Large intestine (tissue), 12 donors: Measurements from ENCODE around the gene SCCPDH. TPM values are rescaled to one million over a fixed set of nuclear protein-coding genes. Genes with fewer than 3 reads are reported as not detected.

ENCODE experiments used
- DNase-seq, 2 donors: peaks; one replicate each; pipeline versions ENCODE4 v3.0.0 to v3.0.0-alpha.2; 2013
- H3K27ac ChIP-seq: one replicate; pipeline ENCODE4 v1.5.1; 2013; ENCODE audit warnings: low read length
- H3K27me3 ChIP-seq: 2 replicates; pipeline ENCODE4 v1.6.1; 2013; ENCODE audit warnings: low read length; ENCODE audit not compliant: control insufficient read depth, insufficient read depth
- H3K36me3 ChIP-seq: 2 replicates; pipeline ENCODE4 v1.6.1; 2013; ENCODE audit warnings: low read length; ENCODE audit not compliant: control insufficient read depth, insufficient read depth
- H3K4me1 ChIP-seq: one replicate; pipeline ENCODE4 v1.6.1; 2013; ENCODE audit warnings: low read length; ENCODE audit not compliant: control insufficient read depth, insufficient read depth
- H3K4me3 ChIP-seq: one replicate; pipeline ENCODE4 v1.5.1; 2013; ENCODE audit warnings: low read length
- H3K9me3 ChIP-seq: one replicate; pipeline ENCODE4 v1.6.1; 2013; ENCODE audit warnings: mild to moderate bottlenecking, low read depth, low read length, moderate library complexity; ENCODE audit not compliant: control insufficient read depth
- WGBS: methylation state at CpG from one replicate; pipeline ENCODE4 v1.1.5; 2013; ENCODE audit warnings: low lambda C conversion rate; ENCODE audit not compliant: insufficient coverage; 5-methylcytosine and 5-hydroxymethylcytosine counted together
- long read RNA-seq, 11 donors: transcript quantifications; one replicate each; lab custom pipeline, GENCODE V29; 2026
- polyA plus RNA-seq: library from polyadenylated mRNA; unstranded; fragments of 120-200 nt; gene quantifications from one replicate; pipeline ENCODE4 v1.2.1, GENCODE V29; 2013

The SCCPDH gene
- 44.3 TPM for polyA plus RNA-seq
- long read RNA-seq, donor 1, transcript SCCPDH-201 (12 exons, 2,503 nt), result major isoform, 18 of 18 reads
- long read RNA-seq, donor 1, partial matches to known transcripts, result 0 of 18 reads
- long read RNA-seq, donor 1, other reads (novel, unspliced or antisense), result 0 of 18 reads
- long read RNA-seq, donor 2, transcript SCCPDH-201 (12 exons, 2,503 nt), result major isoform, 52 of 84 reads
- long read RNA-seq, donor 2, partial matches to known transcripts, result 32 of 84 reads
- long read RNA-seq, donor 2, other reads (novel, unspliced or antisense), result 0 of 84 reads
- long read RNA-seq, donor 3, result 0 reads
- long read RNA-seq, donor 4, partial matches to known transcripts, result 5 of 8 reads
- long read RNA-seq, donor 4, other reads (novel, unspliced or antisense), result 0 of 8 reads
- long read RNA-seq, donor 5, transcript SCCPDH-201 (12 exons, 2,503 nt), result major isoform, 24 of 30 reads
- long read RNA-seq, donor 5, partial matches to known transcripts, result 6 of 30 reads
- long read RNA-seq, donor 5, other reads (novel, unspliced or antisense), result 0 of 30 reads
- long read RNA-seq, donor 6, transcript SCCPDH-201 (12 exons, 2,503 nt), result major isoform, 39 of 55 reads
- long read RNA-seq, donor 6, partial matches to known transcripts, result 16 of 55 reads
- long read RNA-seq, donor 6, other reads (novel, unspliced or antisense), result 0 of 55 reads
- long read RNA-seq, donor 7, transcript SCCPDH-201 (12 exons, 2,503 nt), result major isoform, 25 of 30 reads
- long read RNA-seq, donor 7, partial matches to known transcripts, result 5 of 30 reads
- long read RNA-seq, donor 7, other reads (novel, unspliced or antisense), result 0 of 30 reads
- long read RNA-seq, donor 8, transcript SCCPDH-201 (12 exons, 2,503 nt), result major isoform, 38 of 72 reads
- long read RNA-seq, donor 8, partial matches to known transcripts, result 34 of 72 reads
- long read RNA-seq, donor 8, other reads (novel, unspliced or antisense), result 0 of 72 reads
- long read RNA-seq, donor 9, transcript SCCPDH-201 (12 exons, 2,503 nt), result major isoform, 46 of 65 reads
- long read RNA-seq, donor 9, partial matches to known transcripts, result 19 of 65 reads
- long read RNA-seq, donor 9, other reads (novel, unspliced or antisense), result 0 of 65 reads
- long read RNA-seq, donor 10, transcript SCCPDH-201 (12 exons, 2,503 nt), result major isoform, 31 of 48 reads
- long read RNA-seq, donor 10, partial matches to known transcripts, result 17 of 48 reads
- long read RNA-seq, donor 10, other reads (novel, unspliced or antisense), result 0 of 48 reads
- long read RNA-seq, donor 11, transcript SCCPDH-201 (12 exons, 2,503 nt), result major isoform, 29 of 29 reads
- long read RNA-seq, donor 11, partial matches to known transcripts, result 0 of 29 reads
- long read RNA-seq, donor 11, other reads (novel, unspliced or antisense), result 0 of 29 reads

GRCh38 chr1:246724016-246724730 is at the start of gene SCCPDH:
Gene SCCPDH (plus strand): TSS chr1:246724409. CDS start chr1:246724423, 14 bp downstream.
- peak within 1 kb of the TSS; percentile 69 for H3K4me3 ChIP-seq
- H3K27ac ChIP-seq, result peak within 1 kb of the TSS; percentile 83
- WGBS, result 0% methylated on average over 1 of the region's 89 CpGs
- H3K9me3 ChIP-seq, result no peaks in the 10 kb centered on the region
- H3K36me3 ChIP-seq, result peaks cover 23% of the 10 kb centered on the region
- peak; percentile 66 to 92 for DNase-seq
- H3K27me3 ChIP-seq, result no peaks in the 10 kb centered on the region
- peaks cover 15% of the 10 kb centered on the region for H3K4me1 ChIP-seq

- no CpG with 5 or more reads among the region's 2 CpGs for WGBS
- Histone ChIP-seq H3K9me3 (no peaks in the 10 kb centered on the region), H3K27me3 (no peaks in the 10 kb centered on the region), H3K27ac (peak overlapping the region; percentile 87), H3K4me3 (no peak overlapping the region), H3K4me1 (peaks cover 29% of the 10 kb centered on the region), H3K36me3 (no peaks in the 10 kb centered on the region)
- peak; percentile 95 to 99 for DNase-seq
These were observed 46.4 kb upstream of the SCCPDH start for GRCh38 chr1:246677842-246678241.

GRCh38 chr1:246678816-246679793 is 45.1 kb upstream of the SCCPDH start:
- H3K9me3 ChIP-seq, result no peaks in the 10 kb centered on the region
- no peak for DNase-seq
- H3K27ac ChIP-seq, result peak overlapping the region; percentile 22
- peaks cover 29% of the 10 kb centered on the region for H3K4me1 ChIP-seq
- no peaks in the 10 kb centered on the region for H3K27me3 ChIP-seq
- WGBS, result 100% methylated on average over 2 of the region's 18 CpGs
- no peaks in the 10 kb centered on the region for H3K36me3 ChIP-seq
- H3K4me3 ChIP-seq, result no peak overlapping the region

- Histone ChIP-seq H3K27ac (peak overlapping the region; percentile 22), H3K4me1 (peaks cover 29% of the 10 kb centered on the region), H3K27me3 (no peaks in the 10 kb centered on the region), H3K4me3 (no peak overlapping the region), H3K9me3 (no peaks in the 10 kb centered on the region), H3K36me3 (no peaks in the 10 kb centered on the region)
- DNase-seq, result no peak
- no CpG with 5 or more reads among the region's 1 CpG for WGBS
These were observed 44.4 kb upstream of the SCCPDH start for GRCh38 chr1:246679794-246680177.

- Histone ChIP-seq H3K36me3 (no peaks in the 10 kb centered on the region), H3K4me3 (no peak overlapping the region), H3K27ac (peak overlapping the region; percentile 25), H3K9me3 (no peaks in the 10 kb centered on the region), H3K4me1 (peaks cover 29% of the 10 kb centered on the region), H3K27me3 (no peaks in the 10 kb centered on the region)
- DNase-seq, result no peak
- WGBS, result 73% methylated on average over 2 of the region's 8 CpGs
These were observed 44.0 kb upstream of the SCCPDH start for GRCh38 chr1:246680190-246680589.

GRCh38 chr1:246680696-246681130 is 43.5 kb upstream of the SCCPDH start:
- H3K27ac ChIP-seq, result peak overlapping the region; percentile 25
- peak; percentile 42 to 80 for DNase-seq
- 56% methylated on average over 5 of the region's 10 CpGs for WGBS
- H3K9me3 ChIP-seq, result no peaks in the 10 kb centered on the region
- H3K4me1 ChIP-seq, result peaks cover 29% of the 10 kb centered on the region
- no peak overlapping the region for H3K4me3 ChIP-seq
- no peaks in the 10 kb centered on the region for H3K27me3 ChIP-seq
- no peaks in the 10 kb centered on the region for H3K36me3 ChIP-seq

GRCh38 chr1:246681900-246682895 is 42.0 kb upstream of the SCCPDH start:
- Histone ChIP-seq H3K9me3 (no peaks in the 10 kb centered on the region), H3K36me3 (no peaks in the 10 kb centered on the region), H3K4me1 (peaks cover 22% of the 10 kb centered on the region), H3K27ac (peak overlapping the region; percentile 14), H3K27me3 (no peaks in the 10 kb centered on the region), H3K4me3 (no peak overlapping the region)
- WGBS, result no CpG with 5 or more reads among the region's 15 CpGs
- DNase-seq, result no peak

GRCh38 chr1:246683521-246683920 is 40.7 kb upstream of the SCCPDH start:
- no peak for DNase-seq
- Histone ChIP-seq H3K27ac (no peak overlapping the region), H3K9me3 (no peaks in the 10 kb centered on the region), H3K4me1 (peaks cover 19% of the 10 kb centered on the region), H3K4me3 (no peak overlapping the region), H3K36me3 (no peaks in the 10 kb centered on the region), H3K27me3 (no peaks in the 10 kb centered on the region)
- WGBS, result no CpG with 5 or more reads among the region's 9 CpGs
